H9 (cell line): ENCODE measurements around the gene B3GNT7. TPM values are rescaled to one million over a fixed set of nuclear protein-coding genes. Genes with fewer than 3 reads are reported as not detected.

ENCODE experiments used
- DNase-seq: peaks from one replicate; pipeline ENCODE4 v3.0.0-alpha.2; 2017
- H2AFZ ChIP-seq: one replicate; pipeline ENCODE4 v1.6.1; 2013; ENCODE audit warnings: mild to moderate bottlenecking, low read length, control low read depth, moderate library complexity
- H2AK5ac ChIP-seq: 2 replicates; pipeline ENCODE4 v1.6.1; 2013; ENCODE audit warnings: low read length, control low read depth, mixed read lengths; ENCODE audit not compliant: insufficient read length
- H2BK120ac ChIP-seq: one replicate; pipeline ENCODE4 v1.6.1; 2013; ENCODE audit warnings: low read depth, mild to moderate bottlenecking, low read length, control low read depth, inconsistent platforms; ENCODE audit not compliant: poor library complexity, severe bottlenecking
- H2BK12ac ChIP-seq: 2 replicates; pipeline ENCODE4 v1.6.1; 2013; ENCODE audit warnings: low read length, control low read depth, mixed read lengths, low read depth; ENCODE audit not compliant: insufficient read length
- H2BK15ac ChIP-seq: 2 replicates; pipeline ENCODE4 v1.6.1; 2013; ENCODE audit warnings: low read depth, low read length, control low read depth
- H2BK20ac ChIP-seq: one replicate; pipeline ENCODE4 v1.6.1; 2013; ENCODE audit warnings: low read depth, mild to moderate bottlenecking, low read length, control low read depth, inconsistent platforms; ENCODE audit not compliant: poor library complexity, severe bottlenecking
- H2BK5ac ChIP-seq: 2 replicates; pipeline ENCODE4 v1.6.1; 2013; ENCODE audit warnings: low read length, control low read depth, mixed read lengths; ENCODE audit not compliant: insufficient read length
- H3K14ac ChIP-seq: 2 replicates; pipeline ENCODE4 v1.6.1; 2013; ENCODE audit warnings: low read length, control low read depth; ENCODE audit not compliant: insufficient read depth
- H3K18ac ChIP-seq: 2 replicates; pipeline ENCODE4 v1.6.1; 2013; ENCODE audit warnings: low read depth, mild to moderate bottlenecking, mixed read lengths, low read length, control low read depth; ENCODE audit not compliant: insufficient read length
- H3K23ac ChIP-seq: 2 replicates; pipeline ENCODE4 v1.6.1; 2013; ENCODE audit warnings: low read length, control low read depth, mixed read lengths, low read depth; ENCODE audit not compliant: insufficient read length
- H3K23me2 ChIP-seq: 2 replicates; pipeline ENCODE4 v1.6.1; 2013; ENCODE audit warnings: low read depth, mild to moderate bottlenecking, mixed read lengths, low read length, control low read depth; ENCODE audit not compliant: insufficient read length, poor library complexity, severe bottlenecking
- H3K27ac ChIP-seq: 2 replicates; pipeline ENCODE4 v1.5.1; 2013; ENCODE audit warnings: low read length, control low read depth, mixed read lengths, low read depth; ENCODE audit not compliant: insufficient read length
- H3K27me3 ChIP-seq: 2 replicates; pipeline ENCODE4 v1.6.1; 2013; ENCODE audit warnings: low read length, control low read depth, inconsistent platforms; ENCODE audit not compliant: insufficient read depth
- H3K4ac ChIP-seq: 2 replicates; pipeline ENCODE4 v1.6.1; 2013; ENCODE audit warnings: low read depth, mild to moderate bottlenecking, control low read depth, inconsistent platforms, low read length, moderate library complexity
- H3K4me1 ChIP-seq: 2 replicates; pipeline ENCODE4 v1.6.1; 2013; ENCODE audit warnings: low read length, control low read depth, inconsistent platforms; ENCODE audit not compliant: insufficient read depth
- H3K4me2 ChIP-seq: 2 replicates; pipeline ENCODE4 v1.6.1; 2013; ENCODE audit warnings: low read length, control low read depth, mixed read lengths; ENCODE audit not compliant: insufficient read length, insufficient read depth
- H3K56ac ChIP-seq: 2 replicates; pipeline ENCODE4 v1.6.1; 2013; ENCODE audit warnings: low read depth, mild to moderate bottlenecking, mixed read lengths, low read length, control low read depth; ENCODE audit not compliant: insufficient read length
- H3K79me1 ChIP-seq: 2 replicates; pipeline ENCODE4 v1.6.1; 2013; ENCODE audit warnings: low read depth, mild to moderate bottlenecking, moderate library complexity, low read length, control low read depth, inconsistent platforms; ENCODE audit not compliant: insufficient read depth, poor library complexity, severe bottlenecking
- H3K79me2 ChIP-seq: 2 replicates; pipeline ENCODE4 v1.6.1; 2013; ENCODE audit warnings: low read length, control low read depth, inconsistent platforms; ENCODE audit not compliant: insufficient read depth
- H3K9ac ChIP-seq: 2 replicates; pipeline ENCODE4 v1.6.1; 2013; ENCODE audit warnings: low read length, control low read depth, mixed read lengths; ENCODE audit not compliant: insufficient read length; ENCODE audit errors: extremely low read depth
- H3K9me3 ChIP-seq: one replicate; pipeline ENCODE4 v1.6.1; 2013; ENCODE audit warnings: low read depth, low read length, inconsistent platforms; ENCODE audit not compliant: control insufficient read depth
- H3T11ph ChIP-seq: one replicate; pipeline ENCODE4 v1.6.1; 2013; ENCODE audit warnings: mild to moderate bottlenecking, low read length, control low read depth, inconsistent platforms
- H4K20me1 ChIP-seq: one replicate; pipeline ENCODE4 v1.6.1; 2013; ENCODE audit not compliant: control insufficient read depth, insufficient read length, insufficient read depth
- H4K5ac ChIP-seq: 2 replicates; pipeline ENCODE4 v1.6.1; 2013; ENCODE audit warnings: low read depth, mild to moderate bottlenecking, mixed read lengths, low read length, control low read depth; ENCODE audit not compliant: insufficient read length
- H4K8ac ChIP-seq: replicated peaks from 2 replicates; pipeline ENCODE4 v1.6.1; 2013; ENCODE audit warnings: low read length, control low read depth, mixed read lengths, low read depth; ENCODE audit not compliant: insufficient read length
- H4K91ac ChIP-seq: 2 replicates; pipeline ENCODE4 v1.6.1; 2013; ENCODE audit warnings: low read depth, mild to moderate bottlenecking, moderate library complexity, mixed read lengths, low read length, control low read depth; ENCODE audit not compliant: insufficient read length
- H3K27ac Mint-ChIP-seq, 3 experiments: 2 replicates in 2 of 3; 3 replicates in 1 of 3; pipeline ENCODE4 v1.8.0; 2020 to 2021; ENCODE audit warnings: mixed read lengths in 3 of 3, mild to moderate bottlenecking in 1 of 3, moderate library complexity in 1 of 3
- H3K27me3 Mint-ChIP-seq: 2 replicates; pipeline ENCODE4 v1.8.0; 2021; ENCODE audit warnings: low read depth, mild to moderate bottlenecking, moderate library complexity, mixed read lengths
- H3K36me3 Mint-ChIP-seq, 3 experiments: 2 replicates in 2 of 3; 3 replicates in 1 of 3; pipeline ENCODE4 v1.8.0; 2020 to 2021; ENCODE audit warnings: low read depth in 3 of 3, mixed read lengths in 3 of 3; ENCODE audit not compliant: insufficient read depth in 1 of 3
- H3K4me1 Mint-ChIP-seq, 2 experiments: 2 replicates each; pipeline ENCODE4 v1.8.0; 2020; ENCODE audit warnings: mixed read lengths in 2 of 2
- H3K4me3 Mint-ChIP-seq, 2 experiments: 2 replicates in 1 of 2; 3 replicates in 1 of 2; pipeline ENCODE4 v1.8.0; 2020 to 2021; ENCODE audit warnings: mild to moderate bottlenecking in 2 of 2, mixed read lengths in 2 of 2, moderate library complexity in 1 of 2
- H3K9me3 Mint-ChIP-seq, 2 experiments: 2 replicates in 1 of 2; 3 replicates in 1 of 2; pipeline ENCODE4 v1.8.0; 2020; ENCODE audit warnings: mild to moderate bottlenecking in 2 of 2, mixed read lengths in 2 of 2, moderate library complexity in 1 of 2
- CTCF ChIP-seq: fragments of 200-600 bp; sonication (generic); conservative IDR thresholded peaks from 3 replicates; pipeline ENCODE4 v1.8.0; 2021; ENCODE audit warnings: antibody characterized with exemption, mild to moderate bottlenecking
- WGBS: extraction: QIAGEN DNeasy Blood & Tissue Kit; methylation state at CpG from one replicate; pipeline ENCODE4 v1.1.7; 2013; ENCODE audit warnings: missing lambda C conversion rate, low lambda C conversion rate, mixed read lengths; ENCODE audit not compliant: insufficient read length; ENCODE audit errors: extremely low coverage; 5-methylcytosine and 5-hydroxymethylcytosine counted together
- total RNA-seq: library from RNA; stranded (reverse); gene quantifications from 2 replicates; pipeline ENCODE4 v1.2.1, GENCODE V29; 2021

B3GNT7 gene
- total RNA-seq, 1 experiment from 2014 or later = 42.2 TPM

- Histone ChIP-seq H3K4me1 (no peaks in the 10 kb centered on the region; the same call in 1 of the 2 replicates), H2BK5ac (no peak overlapping the region), H3K18ac (no peak overlapping the region), H3K4me2 (no peak overlapping the region), H2BK15ac (no peak overlapping the region), H2BK120ac (no peak overlapping the region), H2AFZ (no peak overlapping the region), H2BK20ac (no peak overlapping the region), H3T11ph (no peak overlapping the region), H3K14ac (no peak overlapping the region), H3K23me2 (peaks cover 9% of the 10 kb centered on the region), H3K4ac (no peak overlapping the region), H2BK12ac (no peak overlapping the region), H4K20me1 (no peaks in the 10 kb centered on the region), H3K79me1 (no peaks in the 10 kb centered on the region), H3K9me3 (no peaks in the 10 kb centered on the region), H4K91ac (no peak overlapping the region), H2AK5ac (no peak overlapping the region), H3K27ac (no peak overlapping the region), H3K9ac (no peak overlapping the region), H3K79me2 (no peaks in the 10 kb centered on the region; the same call in 1 of the 2 replicates), H3K56ac (no peak overlapping the region), H4K5ac (no peak overlapping the region), H3K23ac (no peak overlapping the region), H4K8ac (no peak overlapping the region), H3K27me3 (no peaks in the 10 kb centered on the region)
- H3K27ac Mint-ChIP-seq = peak overlapping the region in 2 of 3 experiments; percentile 77 to 96; a peak in 5 of 7 replicates
- no CpG with 5 or more reads among the region's 12 CpGs for WGBS
- peak overlapping the region in 1 of 2 experiments; percentile 54; a peak in 2 of 5 replicates for H3K4me3 Mint-ChIP-seq
- TF ChIP-seq CTCF = no peak; the same call in 2 of the 3 replicates
- peaks cover 45 to 46% of the 10 kb centered on the region in 2 experiments for H3K4me1 Mint-ChIP-seq
- no peak for DNase-seq
- peaks cover 11 to 13% (median 12%) of the 10 kb centered on the region in 3 experiments; a peak in 5 of 7 replicates for H3K36me3 Mint-ChIP-seq
- H3K9me3 Mint-ChIP-seq = no peaks in the 10 kb centered on the region
- H3K27me3 Mint-ChIP-seq = no peaks in the 10 kb centered on the region
Measured at GRCh38 chr2:231399853-231400680, 4.6 kb downstream of the B3GNT7 start.
